ENCODE data around the gene ZSWIM4.

- TF ChIP-seq, protein P1, sequence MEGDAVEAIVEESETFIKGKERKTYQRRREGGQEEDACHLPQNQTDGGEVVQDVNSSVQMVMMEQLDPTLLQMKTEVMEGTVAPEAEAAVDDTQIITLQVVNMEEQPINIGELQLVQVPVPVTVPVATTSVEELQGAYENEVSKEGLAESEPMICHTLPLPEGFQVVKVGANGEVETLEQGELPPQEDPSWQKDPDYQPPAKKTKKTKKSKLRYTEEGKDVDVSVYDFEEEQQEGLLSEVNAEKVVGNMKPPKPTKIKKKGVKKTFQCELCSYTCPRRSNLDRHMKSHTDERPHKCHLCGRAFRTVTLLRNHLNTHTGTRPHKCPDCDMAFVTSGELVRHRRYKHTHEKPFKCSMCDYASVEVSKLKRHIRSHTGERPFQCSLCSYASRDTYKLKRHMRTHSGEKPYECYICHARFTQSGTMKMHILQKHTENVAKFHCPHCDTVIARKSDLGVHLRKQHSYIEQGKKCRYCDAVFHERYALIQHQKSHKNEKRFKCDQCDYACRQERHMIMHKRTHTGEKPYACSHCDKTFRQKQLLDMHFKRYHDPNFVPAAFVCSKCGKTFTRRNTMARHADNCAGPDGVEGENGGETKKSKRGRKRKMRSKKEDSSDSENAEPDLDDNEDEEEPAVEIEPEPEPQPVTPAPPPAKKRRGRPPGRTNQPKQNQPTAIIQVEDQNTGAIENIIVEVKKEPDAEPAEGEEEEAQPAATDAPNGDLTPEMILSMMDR (IDR thresholded peaks at IDR 0.05) = no peak
- no peak for TF ChIP-seq ZFX (IDR thresholded peaks at IDR 0.05; ENCODE audit: borderline replicate concordance)
Observed at GRCh38 chr19:13795595-13796300, 505 bp downstream of the ZSWIM4 start.
